OCI-LY1 (cell line): ENCODE results near the gene ANKRD13A.
A peak's percentile ranks its signal among the peaks of the same experiment; 100 is the strongest.

Experiments used
- H2AFZ ChIP-seq: fragments of 200-600 bp; sonication (generic), shearing (Covaris generic); 2 replicates; pipeline ENCODE4 v1.6.0; 2014; ENCODE audit warnings: antibody characterized with exemption, mild to moderate bottlenecking, low read length
- H3F3A ChIP-seq: fragments of 200-600 bp; sonication (generic), shearing (Covaris generic); 2 replicates; pipeline ENCODE4 v1.6.0; 2014; ENCODE audit warnings: mild to moderate bottlenecking, antibody characterized with exemption, low read length, moderate library complexity; ENCODE audit not compliant: insufficient read depth
- H3K27ac ChIP-seq: fragments of 200-600 bp; sonication (generic); 2 replicates; pipeline ENCODE4 v1.5.1; 2014; ENCODE audit warnings: low read length, mixed run types, mild to moderate bottlenecking, low read depth; ENCODE audit not compliant: poor library complexity, severe bottlenecking
- H3K27me3 ChIP-seq: fragments of 200-600 bp; sonication (generic); 2 replicates; pipeline ENCODE4 v1.6.0; 2014; ENCODE audit warnings: antibody characterized with exemption, mild to moderate bottlenecking, low read length, moderate library complexity; ENCODE audit not compliant: insufficient read depth
- H3K36me3 ChIP-seq: fragments of 200-600 bp; sonication (generic); 2 replicates; pipeline ENCODE4 v1.6.1; 2014; ENCODE audit warnings: mild to moderate bottlenecking, antibody characterized with exemption, low read length, moderate library complexity, mixed read lengths; ENCODE audit not compliant: insufficient read depth
- H3K4me1 ChIP-seq: fragments of 200-600 bp; sonication (generic); 2 replicates; pipeline ENCODE4 v1.5.1; 2014; ENCODE audit warnings: mild to moderate bottlenecking, low read length, moderate library complexity; ENCODE audit not compliant: insufficient read depth, severe bottlenecking
- H3K4me2 ChIP-seq: fragments of 200-600 bp; sonication (generic), shearing (Covaris generic); 2 replicates; pipeline ENCODE4 v1.6.1; 2014; ENCODE audit warnings: low read length
- H3K4me3 ChIP-seq: fragments of 200-600 bp; sonication (generic); 2 replicates; pipeline ENCODE4 v1.5.1; 2014; ENCODE audit warnings: low read length, low read depth, mild to moderate bottlenecking, mixed read lengths; ENCODE audit not compliant: poor library complexity, severe bottlenecking
- H3K79me2 ChIP-seq: fragments of 200-600 bp; shearing (Covaris generic); 2 replicates; pipeline ENCODE4 v1.6.1; 2016; ENCODE audit warnings: mixed run types, low read length, mixed read lengths; ENCODE audit not compliant: insufficient read depth
- H3K9ac ChIP-seq: fragments of 200-600 bp; sonication (generic), shearing (Covaris generic); 2 replicates; pipeline ENCODE4 v1.6.1; 2014; ENCODE audit warnings: mild to moderate bottlenecking, low read length, mixed read lengths
- H3K9me2 ChIP-seq: fragments of 200-600 bp; sonication (generic), shearing (Covaris generic); 2 replicates; pipeline ENCODE4 v1.6.1; 2014; ENCODE audit warnings: low read depth, mild to moderate bottlenecking, low read length, mixed read lengths
- H3K9me3 ChIP-seq: fragments of 200-600 bp; shearing (Covaris generic); 2 replicates; pipeline ENCODE4 v1.6.1; 2014; ENCODE audit warnings: low read length, mixed read lengths
- H4K20me1 ChIP-seq: fragments of 200-600 bp; sonication (generic), shearing (Covaris generic); 2 replicates; pipeline ENCODE4 v1.6.0; 2016; ENCODE audit warnings: mild to moderate bottlenecking, low read length; ENCODE audit not compliant: insufficient read depth
- EZH2 ChIP-seq: fragments of 200-600 bp; sonication (generic), shearing (Covaris generic); IDR thresholded peaks from 2 replicates; pipeline ENCODE4 v1.8.0; 2017; ENCODE audit warnings: borderline replicate concordance, mixed run types, mild to moderate bottlenecking, antibody characterized with exemption, low read length, moderate library complexity, mixed read lengths
- TF ChIP-seq, protein P1 (sequence below): fragments of 200-600 bp; sonication (generic), shearing (Covaris generic); IDR thresholded peaks from 2 replicates; pipeline ENCODE4 v1.5.1; 2017; ENCODE audit warnings: mild to moderate bottlenecking, antibody characterized with exemption, low read length, moderate library complexity, mixed read lengths

Gene ANKRD13A

DNA sequence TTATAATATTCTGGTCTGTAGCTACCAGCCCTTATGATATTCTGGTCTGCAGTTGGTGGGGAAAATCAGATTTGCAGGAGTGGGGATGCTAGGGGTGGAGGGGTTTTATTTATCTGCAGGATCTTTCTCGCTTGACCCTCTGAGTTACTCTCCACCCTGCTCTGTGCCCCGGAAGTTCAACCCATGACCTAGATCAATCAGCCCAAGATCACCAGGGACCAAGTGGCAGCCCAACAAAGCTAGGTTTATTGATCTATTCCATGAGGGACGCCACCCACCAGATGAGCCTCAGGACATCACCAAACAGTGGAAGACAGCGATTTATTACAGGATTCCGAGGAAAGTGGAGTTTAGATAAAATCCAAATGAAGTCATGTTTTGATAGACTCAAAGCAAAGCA is 74.9 kb downstream of the ANKRD13A start:
- Histone ChIP-seq H3K4me1 (peaks cover 16% of the 10 kb centered on the region), H3K36me3 (no peaks in the 10 kb centered on the region), H3K9me2 (no peaks in the 10 kb centered on the region), H3K4me2 (no peak overlapping the region), H3K4me3 (no peak overlapping the region), H4K20me1 (no peaks in the 10 kb centered on the region), H3K27ac (no peak overlapping the region), H3K79me2 (no peaks in the 10 kb centered on the region), H3K9ac (no peak overlapping the region), H3K9me3 (no peaks in the 10 kb centered on the region), H2AFZ (0 out of 2 replicates have a peak overlapping the region, but pooled peaks have one; percentile 80), H3K27me3 (no peaks in the 10 kb centered on the region), H3F3A (no peaks in the 10 kb centered on the region)
- no peak for TF ChIP-seq EZH2
- TF ChIP-seq, protein P1, sequence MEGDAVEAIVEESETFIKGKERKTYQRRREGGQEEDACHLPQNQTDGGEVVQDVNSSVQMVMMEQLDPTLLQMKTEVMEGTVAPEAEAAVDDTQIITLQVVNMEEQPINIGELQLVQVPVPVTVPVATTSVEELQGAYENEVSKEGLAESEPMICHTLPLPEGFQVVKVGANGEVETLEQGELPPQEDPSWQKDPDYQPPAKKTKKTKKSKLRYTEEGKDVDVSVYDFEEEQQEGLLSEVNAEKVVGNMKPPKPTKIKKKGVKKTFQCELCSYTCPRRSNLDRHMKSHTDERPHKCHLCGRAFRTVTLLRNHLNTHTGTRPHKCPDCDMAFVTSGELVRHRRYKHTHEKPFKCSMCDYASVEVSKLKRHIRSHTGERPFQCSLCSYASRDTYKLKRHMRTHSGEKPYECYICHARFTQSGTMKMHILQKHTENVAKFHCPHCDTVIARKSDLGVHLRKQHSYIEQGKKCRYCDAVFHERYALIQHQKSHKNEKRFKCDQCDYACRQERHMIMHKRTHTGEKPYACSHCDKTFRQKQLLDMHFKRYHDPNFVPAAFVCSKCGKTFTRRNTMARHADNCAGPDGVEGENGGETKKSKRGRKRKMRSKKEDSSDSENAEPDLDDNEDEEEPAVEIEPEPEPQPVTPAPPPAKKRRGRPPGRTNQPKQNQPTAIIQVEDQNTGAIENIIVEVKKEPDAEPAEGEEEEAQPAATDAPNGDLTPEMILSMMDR, result no peak

DNA sequence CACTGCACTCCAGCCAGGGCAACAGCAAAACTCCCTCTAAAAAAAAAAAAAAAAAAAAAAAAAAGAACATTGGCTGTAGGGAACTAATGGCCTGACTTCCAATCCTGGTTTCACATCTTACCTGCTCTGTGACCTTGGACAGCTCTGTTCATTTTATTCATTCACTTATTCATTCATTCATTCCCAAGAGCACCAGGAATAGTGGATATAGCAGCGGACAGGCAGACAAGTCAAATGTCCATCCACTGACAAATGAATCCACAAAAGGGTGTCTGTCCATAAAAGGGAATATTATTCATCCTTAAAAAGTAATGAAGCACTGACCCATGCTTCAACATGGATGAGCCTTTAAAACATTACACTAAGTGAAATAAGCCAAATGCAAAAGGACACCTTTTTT is 76.7 kb downstream of the ANKRD13A start:
- Histone ChIP-seq H3K27ac (no peak overlapping the region), H3K9me3 (no peaks in the 10 kb centered on the region), H3K9me2 (no peaks in the 10 kb centered on the region), H3K4me2 (no peak overlapping the region), H3K36me3 (no peaks in the 10 kb centered on the region), H3K9ac (no peak overlapping the region), H2AFZ (no peak overlapping the region), H3K27me3 (no peaks in the 10 kb centered on the region), H3K4me1 (peaks cover 28% of the 10 kb centered on the region), H3K4me3 (no peak overlapping the region), H4K20me1 (no peaks in the 10 kb centered on the region), H3F3A (no peaks in the 10 kb centered on the region), H3K79me2 (no peaks in the 10 kb centered on the region)
- TF ChIP-seq, protein P1, result no peak
- no peak for TF ChIP-seq EZH2

DNA sequence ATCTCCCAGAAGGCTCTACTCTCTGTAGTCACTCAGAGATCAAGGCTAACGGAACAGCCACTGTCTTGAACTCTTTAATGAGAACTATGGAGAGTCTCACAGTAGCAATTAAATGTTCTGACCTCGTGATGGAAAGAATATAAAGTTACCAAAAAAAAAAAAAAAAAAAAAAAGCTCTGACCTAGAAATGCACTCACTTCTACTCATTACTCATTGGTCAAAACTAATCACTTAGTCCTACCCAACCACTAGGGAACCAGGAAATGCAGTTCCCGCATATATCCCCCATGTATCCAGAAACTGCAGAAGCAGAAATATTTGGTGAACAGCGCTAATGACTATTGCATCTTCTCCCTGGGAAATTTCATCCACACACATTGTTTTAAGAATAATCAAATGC is 78.6 kb downstream of the ANKRD13A start:
- no peaks in the 10 kb centered on the region for H4K20me1 ChIP-seq
- no peak overlapping the region for H3K9ac ChIP-seq
- no peak overlapping the region for H3K27ac ChIP-seq
- H3K9me3 ChIP-seq, result no peaks in the 10 kb centered on the region
- TF ChIP-seq, protein P1, result no peak
- TF ChIP-seq EZH2, result no peak
- H3F3A ChIP-seq, result no peaks in the 10 kb centered on the region
- H3K36me3 ChIP-seq, result no peaks in the 10 kb centered on the region
- no peaks in the 10 kb centered on the region for H3K9me2 ChIP-seq
- H3K4me2 ChIP-seq, result no peak overlapping the region
- no peak overlapping the region for H3K4me3 ChIP-seq
- H3K79me2 ChIP-seq, result no peaks in the 10 kb centered on the region
- peaks cover 28% of the 10 kb centered on the region for H3K4me1 ChIP-seq
- H3K27me3 ChIP-seq, result no peaks in the 10 kb centered on the region
- H2AFZ ChIP-seq, result no peak overlapping the region
